Stimulated activated CD4-positive, alpha-beta T cell treated with anti-CD3 and anti-CD28 coated beads, Interleukin-15, amount 100 ng/mL, for 1 hour (primary cell): ENCODE results near the gene RASL12.
"Not testable (repeated sequence)": the region's sequence is repeated elsewhere in the genome, so short reads cannot be mapped to it uniquely, and the experiment has no call there.

Source experiments
- DNase-seq, 2 donors: peaks; one replicate each; pipeline ENCODE4 v3.0.0-alpha.2; 2020; ENCODE audit warnings: low read depth in 1 of 2, low spot score in 1 of 2

RASL12 gene

DNA sequence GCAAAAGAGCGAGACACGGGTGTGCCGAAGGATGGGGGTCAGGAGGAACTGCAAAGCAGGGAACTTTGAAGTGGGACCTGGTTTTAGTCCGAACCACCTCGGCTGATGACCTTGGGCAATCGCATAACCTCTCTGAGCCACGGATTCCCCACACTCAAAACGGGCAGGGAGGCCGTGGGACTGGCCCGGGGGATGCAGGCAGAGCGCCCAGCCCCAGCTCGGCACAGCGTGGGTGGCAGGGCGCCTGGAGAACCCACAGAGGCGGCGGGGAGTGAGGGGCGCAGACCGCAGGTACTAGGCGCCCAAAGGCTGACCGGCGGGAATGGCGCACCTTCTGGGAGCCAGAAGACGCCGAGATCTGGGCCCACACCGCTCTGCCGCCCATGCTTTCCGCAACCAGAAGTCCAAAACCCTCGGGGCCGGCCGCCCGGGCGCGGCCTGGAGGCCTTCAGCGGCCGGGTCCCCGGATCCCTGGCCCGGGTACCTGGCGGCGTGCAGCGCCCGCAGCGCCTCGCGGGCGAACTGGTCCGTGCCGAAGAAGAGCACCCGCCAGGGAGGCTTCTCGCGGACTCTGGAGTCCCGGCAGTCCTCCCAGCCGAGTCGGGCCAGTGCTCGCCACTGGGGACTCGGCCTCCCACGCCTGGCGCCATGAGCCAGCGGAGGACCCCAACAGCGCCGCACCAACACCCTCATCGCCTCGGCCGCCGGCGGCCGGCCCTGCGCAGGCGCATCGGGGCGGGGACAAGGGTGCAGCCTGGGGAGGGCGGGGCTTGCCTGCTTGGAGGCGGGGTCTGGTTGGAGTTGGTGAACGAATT, 38.7 kb downstream of the RASL12 start, which contains the start of gene MTFMT:
Gene MTFMT, minus strand, starts transcription at position 719 of the 815 bp plus-strand sequence. Its CDS starts 26 bp downstream, at position 693.
- DNase-seq = peak; percentile 87 to 95

GRCh38 chr15:65028338-65028737, 39.5 kb downstream of the RASL12 start:
- DNase-seq = no peak

- no peak for DNase-seq
These were observed 40.2 kb downstream of the RASL12 start for GRCh38 chr15:65027593-65027992.

DNA sequence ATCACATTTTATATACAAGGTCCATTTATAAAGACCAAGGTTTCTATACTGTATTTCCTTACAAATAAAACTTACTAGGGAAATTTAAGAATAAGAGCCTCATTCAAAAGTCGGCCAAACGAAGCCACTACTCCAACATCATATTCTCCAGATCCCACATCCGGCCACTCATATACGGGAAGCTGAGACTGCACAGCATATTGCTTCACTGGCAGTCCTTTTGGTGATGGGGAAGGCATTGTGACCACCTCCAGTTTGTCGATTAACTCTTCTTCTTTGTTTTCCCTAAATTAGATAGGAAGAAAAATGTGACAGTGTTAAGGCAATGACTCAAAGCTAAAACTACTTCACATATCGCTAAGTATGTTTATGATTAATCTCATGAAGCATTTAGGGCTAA, 41.0 kb downstream of the RASL12 start:
- DNase-seq = no peak

DNA sequence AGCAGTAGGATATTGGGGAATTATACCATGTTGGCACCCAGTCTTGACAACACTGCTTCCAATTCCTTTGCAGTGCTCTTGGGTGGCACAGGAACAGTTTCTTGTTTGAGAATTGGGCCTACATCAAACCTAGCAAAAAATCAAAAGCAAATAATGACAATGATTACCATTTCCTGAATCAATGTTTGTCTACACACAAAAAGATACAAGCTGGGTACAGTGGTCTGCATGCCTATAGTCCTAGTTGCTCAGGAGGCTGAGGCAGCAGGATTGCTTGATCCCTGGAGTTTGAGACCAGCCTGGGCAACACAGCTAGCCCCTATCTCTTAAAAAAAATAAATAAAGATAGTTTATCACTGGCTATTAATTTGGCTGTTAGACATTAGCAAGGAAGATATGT, 46.3 kb downstream of the RASL12 start:
- no peak for DNase-seq

DNA sequence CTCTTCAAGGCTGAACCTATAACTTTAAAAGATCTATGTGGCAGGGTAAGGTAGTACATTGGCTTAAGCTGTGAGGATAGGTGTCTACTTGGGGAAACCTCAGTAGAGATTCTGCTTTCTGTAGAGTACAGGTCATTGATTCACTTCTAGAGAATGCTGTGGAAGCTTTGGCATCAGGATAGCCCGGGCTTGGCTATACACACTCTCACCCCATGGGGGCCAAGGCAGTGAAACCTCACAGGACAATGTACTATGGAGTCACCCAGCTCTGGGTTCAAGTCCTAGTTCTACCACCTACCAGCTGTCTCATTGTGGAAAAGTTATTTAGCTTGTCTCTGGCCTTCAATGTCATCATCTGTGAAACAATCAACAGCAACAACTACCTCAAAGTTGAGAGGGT, 47.4 kb downstream of the RASL12 start:
- no peak for DNase-seq

DNA sequence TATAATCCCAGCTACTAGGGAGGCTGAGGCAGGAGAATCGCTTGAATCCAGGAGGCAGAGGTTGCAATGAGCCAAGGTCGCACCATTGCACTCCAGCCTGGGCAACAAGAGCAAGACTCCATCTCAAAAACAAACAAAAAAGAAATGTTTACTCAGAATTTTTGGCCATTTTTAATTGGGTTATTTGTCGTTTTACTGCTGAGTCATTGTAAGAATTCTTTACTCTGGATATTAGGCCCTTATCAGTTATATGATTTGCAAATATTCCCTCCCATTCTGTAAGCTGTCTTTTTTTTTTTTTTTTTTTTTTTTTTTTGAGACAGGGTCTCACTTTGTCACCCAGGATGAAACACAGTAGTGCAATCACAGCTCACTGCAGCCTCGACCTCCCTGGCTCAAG, 56.6 kb downstream of the RASL12 start:
- not testable (repeated sequence) for DNase-seq

DNA sequence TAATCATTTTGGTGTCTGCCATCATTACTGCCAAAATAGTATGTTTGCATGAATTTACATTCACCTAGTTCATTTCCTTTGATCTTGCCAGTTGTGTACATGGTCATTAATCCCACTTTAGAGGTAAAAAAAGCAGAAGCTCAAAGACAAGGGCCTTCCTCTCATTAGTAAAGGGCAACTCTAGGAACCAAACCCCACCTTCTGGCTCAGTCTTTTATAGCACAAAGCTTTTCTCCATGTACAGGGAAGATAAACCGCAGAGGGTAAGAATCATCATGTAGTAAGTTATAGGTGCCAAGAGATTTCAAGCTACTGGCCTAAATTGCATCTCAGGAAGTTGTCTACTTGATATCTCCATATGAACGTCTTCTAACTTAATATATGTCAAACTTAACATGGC, 58.8 kb downstream of the RASL12 start:
- DNase-seq = no peak

- DNase-seq = no peak
These were observed 60.9 kb downstream of the RASL12 start for GRCh38 chr15:65006876-65007275.

DNA sequence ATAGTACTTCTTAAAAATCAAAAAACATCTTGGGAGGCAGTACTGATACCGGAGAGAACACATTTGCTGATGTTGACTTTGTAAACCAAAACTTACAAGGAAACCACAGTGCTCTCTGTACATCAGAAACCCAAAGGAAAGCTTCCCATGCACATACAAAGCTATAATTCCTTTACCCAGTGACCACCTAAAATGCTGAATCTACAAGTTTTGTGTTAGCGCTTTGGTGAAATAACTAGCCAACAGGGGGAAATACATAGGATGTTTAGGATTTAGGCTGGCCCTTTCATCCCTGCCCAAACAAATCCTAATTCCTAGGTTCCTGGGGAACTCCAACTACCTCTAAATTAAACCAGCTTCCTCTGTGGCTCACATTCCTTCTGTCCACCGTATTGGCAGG, 62.8 kb downstream of the RASL12 start:
- DNase-seq = no peak
